Lung (tissue), 12 donors: ENCODE data around the gene AP5S1. TPM values are rescaled to one million over a fixed set of nuclear protein-coding genes. Genes with fewer than 3 reads are reported as not detected.

ENCODE experiments used
- ATAC-seq: fragments of 200-7000 bp; cut with Tn5 transposase; one replicate; pipeline ENCODE4 v1.9.1; 2020; ENCODE audit warnings: moderate number of reproducible peaks; ENCODE audit not compliant: insufficient read depth, low FRiP score
- DNase-seq, 3 donors: peaks; one replicate each; pipeline ENCODE4 v3.0.0-alpha.2; 2013 to 2017
- H3K27ac ChIP-seq, 2 donors: one replicate each; pipeline ENCODE4 v1.5.1; 2013; ENCODE audit warnings: mild to moderate bottlenecking in 2 of 2, moderate library complexity in 2 of 2, control low read depth in 1 of 2, inconsistent platforms in 1 of 2, low read depth in 1 of 2, low read length in 1 of 2
- H3K27me3 ChIP-seq, 3 donors: one replicate each; pipeline ENCODE4 v1.5.1; 2013; ENCODE audit warnings: low read length in 2 of 3; ENCODE audit not compliant: control insufficient read depth in 3 of 3, insufficient read depth in 3 of 3
- H3K36me3 ChIP-seq, 4 donors: one replicate each; pipeline ENCODE4 v1.5.1; 2013; ENCODE audit warnings: low read length in 4 of 4, mild to moderate bottlenecking in 1 of 4, moderate library complexity in 1 of 4; ENCODE audit not compliant: control insufficient read depth in 4 of 4, insufficient read depth in 4 of 4
- H3K4me1 ChIP-seq, 5 donors: one replicate each; pipeline ENCODE4 v1.5.1; 2013; ENCODE audit warnings: low read length in 5 of 5, mild to moderate bottlenecking in 2 of 5, moderate library complexity in 1 of 5; ENCODE audit not compliant: control insufficient read depth in 5 of 5, insufficient read depth in 5 of 5
- H3K4me3 ChIP-seq: one replicate; pipeline ENCODE4 v1.5.1; 2013; ENCODE audit warnings: mild to moderate bottlenecking, control low read depth, moderate library complexity
- H3K9ac ChIP-seq, 2 donors: one replicate each; pipeline ENCODE4 v1.5.1; 2013; ENCODE audit warnings: low read length in 2 of 2, control low read depth in 1 of 2; ENCODE audit not compliant: insufficient read depth in 1 of 2
- H3K9me3 ChIP-seq, 4 donors: one replicate each; pipeline ENCODE4 v1.5.1; 2013; ENCODE audit warnings: low read length in 3 of 4, mild to moderate bottlenecking in 1 of 4, moderate library complexity in 1 of 4; ENCODE audit not compliant: control insufficient read depth in 4 of 4, insufficient read depth in 3 of 4
- WGBS, 2 donors: extraction: QIAGEN DNeasy Blood & Tissue Kit; methylation state at CpG; one replicate each; pipeline ENCODE4 v1.1.7; 2013; 5-methylcytosine and 5-hydroxymethylcytosine counted together
- polyA plus RNA-seq, 2 donors: library from polyadenylated mRNA; stranded (reverse); fragments of 200-250 nt; gene quantifications; one replicate each; pipeline ENCODE4 v1.2.1, GENCODE V29; 2013
- total RNA-seq, 2 donors: library from RNA; depleted of rRNA in 1 of 2; stranded (reverse); fragments of >200 nt in 1 of 2; gene quantifications; one replicate each; pipeline ENCODE4 v1.2.1, GENCODE V29; 2014 to 2021
- TF ChIP-seq, protein P1 (sequence below): IDR thresholded peaks from 2 replicates; pipeline ENCODE4 v1.5.1; 2012; ENCODE audit warnings: mild to moderate bottlenecking; ENCODE audit errors: control extremely low read depth, extremely low read depth
- donor health status: control.
- donor health status: control.
- donor health status: Bipolar disorder and iron deficiency.
- donor health status: healthy.
- donor health status: DM: yes; HTN: yes; CAD: no.

The AP5S1 gene
- total and polyA plus RNA-seq, 4 donors: 8.1 to 20.7 (median 11.9) TPM

- Histone ChIP-seq H3K27me3 (no peaks in the 10 kb centered on the region), H3K36me3 (peaks cover 0 to 34% (median 13%) of the 10 kb centered on the region in 4 donors), H3K9me3 (no peaks in the 10 kb centered on the region), H3K9ac (peak overlapping the region in 1 of 2 donors; percentile 2), H3K4me1 (peaks cover 0 to 40% (median 14%) of the 10 kb centered on the region in 5 donors), H3K4me3 (peak overlapping the region; percentile 87), H3K27ac (peak overlapping the region in 1 of 2 donors; percentile 78)
- WGBS, 2 donors: 63 to 91% methylated on average over 5 of the region's 5 CpGs
- no peak for ATAC-seq
- TF ChIP-seq, protein P1, sequence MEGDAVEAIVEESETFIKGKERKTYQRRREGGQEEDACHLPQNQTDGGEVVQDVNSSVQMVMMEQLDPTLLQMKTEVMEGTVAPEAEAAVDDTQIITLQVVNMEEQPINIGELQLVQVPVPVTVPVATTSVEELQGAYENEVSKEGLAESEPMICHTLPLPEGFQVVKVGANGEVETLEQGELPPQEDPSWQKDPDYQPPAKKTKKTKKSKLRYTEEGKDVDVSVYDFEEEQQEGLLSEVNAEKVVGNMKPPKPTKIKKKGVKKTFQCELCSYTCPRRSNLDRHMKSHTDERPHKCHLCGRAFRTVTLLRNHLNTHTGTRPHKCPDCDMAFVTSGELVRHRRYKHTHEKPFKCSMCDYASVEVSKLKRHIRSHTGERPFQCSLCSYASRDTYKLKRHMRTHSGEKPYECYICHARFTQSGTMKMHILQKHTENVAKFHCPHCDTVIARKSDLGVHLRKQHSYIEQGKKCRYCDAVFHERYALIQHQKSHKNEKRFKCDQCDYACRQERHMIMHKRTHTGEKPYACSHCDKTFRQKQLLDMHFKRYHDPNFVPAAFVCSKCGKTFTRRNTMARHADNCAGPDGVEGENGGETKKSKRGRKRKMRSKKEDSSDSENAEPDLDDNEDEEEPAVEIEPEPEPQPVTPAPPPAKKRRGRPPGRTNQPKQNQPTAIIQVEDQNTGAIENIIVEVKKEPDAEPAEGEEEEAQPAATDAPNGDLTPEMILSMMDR: no peak
- no peak for DNase-seq
Observed at GRCh38 chr20:3797226-3797545, 23.2 kb upstream of the AP5S1 start.

DNA sequence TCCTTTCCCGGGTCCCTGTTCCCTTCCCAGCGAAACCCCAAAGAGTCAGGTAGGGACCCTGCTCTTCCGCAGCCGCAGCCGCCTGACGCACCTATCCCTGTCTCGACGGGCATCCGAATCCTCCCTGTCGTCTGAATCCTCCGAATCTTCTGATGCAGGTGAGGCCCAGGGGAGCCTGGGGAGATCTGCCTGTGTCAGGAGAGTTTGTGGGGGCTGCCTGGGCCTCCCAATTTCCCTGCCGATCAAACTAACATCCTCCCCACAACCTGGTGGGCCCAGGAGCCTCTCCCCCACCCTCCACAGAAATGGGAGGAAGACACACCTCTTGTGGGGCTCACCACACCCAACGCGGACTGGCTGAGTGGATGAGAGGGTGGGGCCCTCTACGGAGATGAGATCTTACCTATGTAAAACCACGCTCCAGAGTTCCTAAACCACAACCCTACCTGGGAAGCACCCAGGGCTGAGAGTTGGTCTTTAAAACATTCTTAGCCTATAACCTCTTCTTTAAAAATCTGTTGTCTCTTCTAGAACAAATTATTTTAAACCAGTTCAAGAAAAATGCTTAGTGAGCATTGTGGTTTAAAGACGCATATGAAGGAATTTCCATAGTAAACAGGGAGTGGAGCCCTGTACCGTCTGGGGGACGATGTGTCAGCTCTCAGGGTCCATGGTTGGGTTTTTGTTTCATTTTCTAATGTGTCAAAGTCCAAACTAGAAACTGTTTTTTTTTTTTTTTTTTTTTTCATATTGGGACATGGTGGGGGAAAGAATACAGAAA is 22.6 kb upstream of the AP5S1 start:
- TF ChIP-seq, protein P1: no peak
- DNase-seq (no peak), ATAC-seq (no peak)
- peaks cover 0 to 38% (median 14%) of the 10 kb centered on the region in 4 donors for H3K36me3 ChIP-seq
- H3K27ac ChIP-seq: peak overlapping the region in 1 of 2 donors; percentile 78
- WGBS, 2 donors: 57 to 77% methylated on average over 19 of the region's 19 CpGs
- H3K27me3 ChIP-seq: no peaks in the 10 kb centered on the region
- peaks cover 0 to 40% (median 14%) of the 10 kb centered on the region in 5 donors for H3K4me1 ChIP-seq
- H3K9me3 ChIP-seq: no peaks in the 10 kb centered on the region
- H3K4me3 ChIP-seq: peak overlapping the region; percentile 87
- peak overlapping the region in 1 of 2 donors; percentile 2 for H3K9ac ChIP-seq

DNA sequence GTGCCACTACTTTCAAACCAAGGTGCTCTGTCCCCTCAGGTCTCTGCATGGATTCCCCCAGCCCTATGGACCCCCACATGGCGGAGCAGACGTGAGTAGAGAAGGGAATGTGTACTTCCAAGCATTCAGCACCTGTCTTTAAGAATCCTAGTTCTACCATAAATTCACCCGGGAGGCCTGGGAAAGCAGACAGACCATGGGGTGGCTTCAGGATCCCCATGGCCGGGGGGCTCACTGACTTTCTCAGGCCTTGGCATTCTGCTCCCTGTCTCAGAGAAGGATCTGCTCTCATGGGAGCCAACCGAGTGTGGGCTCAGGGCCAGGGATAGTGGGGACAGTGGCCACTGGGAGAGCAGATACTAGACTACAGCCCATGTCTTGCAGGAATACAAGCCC is 22.0 kb upstream of the AP5S1 start:
- no peak overlapping the region for H3K9ac ChIP-seq
- 67 to 89% methylated on average over 5 of the region's 5 CpGs for WGBS, 2 donors
- no peaks in the 10 kb centered on the region for H3K9me3 ChIP-seq
- H3K4me3 ChIP-seq: peak overlapping the region; percentile 20
- H3K4me1 ChIP-seq: peaks cover 0 to 40% (median 14%) of the 10 kb centered on the region in 5 donors
- TF ChIP-seq, protein P1: no peak
- ATAC-seq (no peak), DNase-seq (no peak)
- H3K27me3 ChIP-seq: no peaks in the 10 kb centered on the region
- peaks cover 0 to 44% (median 15%) of the 10 kb centered on the region in 4 donors for H3K36me3 ChIP-seq
- peak overlapping the region in 1 of 2 donors; percentile 58 for H3K27ac ChIP-seq
